IMR-90 (cell line): Measurements from ENCODE around the gene FNDC5.

Source experiments
- CTCF ChIP-seq: conservative IDR thresholded peaks from 2 replicates; pipeline ENCODE4 v1.5.1; 2012; ENCODE audit warnings: mild to moderate bottlenecking, low read depth, low read length, improper control_type of control experiment
- ELK1 ChIP-seq: fragments of 150-350 bp; IDR thresholded peaks from 2 replicates; pipeline ENCODE4 v1.6.1; 2016; ENCODE audit warnings: low read depth, mild to moderate bottlenecking, low read length, moderate library complexity, borderline replicate concordance
- FOS ChIP-seq: fragments of 150-350 bp; IDR thresholded peaks from 2 replicates; pipeline ENCODE4 v1.6.1; 2016; ENCODE audit warnings: low read depth, low read length

- TF ChIP-seq CTCF (no peak), FOS (no peak), ELK1 (no peak)
Observed at GRCh38 chr1:32888677-32889420, 18.1 kb upstream of the FNDC5 start.
